T-cell (primary cell): ENCODE measurements around the gene ZNF792. TPM values are rescaled to one million over a fixed set of nuclear protein-coding genes. Genes with fewer than 3 reads are reported as not detected.
A peak's percentile ranks its signal among the peaks of the same experiment; 100 is the strongest.
"Not testable (repeated sequence)": the region's sequence is repeated elsewhere in the genome, so short reads cannot be mapped to it uniquely, and the experiment has no call there.

ENCODE experiments used
- ATAC-seq, 4 experiments: fragments of 200-7000 bp in 3 of 4; fragments of 150-1000 bp in 1 of 4; cut with Tn5 transposase; replicated peaks in 1 of 4; 1 replicate in 3 of 4; 2 replicates in 1 of 4; pipeline ENCODE4 v1.10.0; 2021; ENCODE audit warnings: moderate library complexity in 3 of 4, mild to moderate bottlenecking in 2 of 4, moderate number of reproducible peaks in 1 of 4
- CTCF ChIA-PET, 2 donors: fragments of 300-600 bp; sonication (Branson Sonifier 250); formaldehyde crosslinking; loops; one replicate each; lab custom pipeline; 2022; ENCODE audit warnings: antibody characterized with exemption in 2 of 2; lab: Charles Lee
- POLR2A ChIA-PET, 2 donors: fragments of 300-600 bp; sonication (Branson Sonifier 250); formaldehyde crosslinking; loops; one replicate each; lab custom pipeline; 2022; ENCODE audit warnings: antibody characterized with exemption in 2 of 2; lab: Charles Lee
- DNase-seq, 35 experiments: peaks; one replicate each; pipeline versions ENCODE4 v3.0.0 to v3.0.0-alpha.2; 2013 to 2023
- H3K27ac ChIP-seq: one replicate; pipeline ENCODE4 v1.5.1; 2013; ENCODE audit warnings: low read length
- H3K27me3 ChIP-seq, 2 experiments: replicated peaks in 1 of 2; 1 replicate in 1 of 2; 2 replicates in 1 of 2; pipeline versions ENCODE4 v1.6.1 to v1.7.0; 2013; ENCODE audit warnings: low read length in 1 of 2, mixed read lengths in 1 of 2; ENCODE audit not compliant: control insufficient read depth in 2 of 2, insufficient read depth in 2 of 2; ENCODE audit errors: extremely low read depth in 1 of 2
- H3K36me3 ChIP-seq, 2 donors: 1 replicate in 1 of 2; 2 replicates in 1 of 2; pipeline versions ENCODE4 v1.6.1 to v1.7.0; 2013; ENCODE audit warnings: low read length in 1 of 2; ENCODE audit not compliant: control insufficient read depth in 2 of 2, insufficient read depth in 1 of 2; ENCODE audit errors: extremely low read depth in 1 of 2
- H3K4me1 ChIP-seq, 2 experiments: 1 replicate in 1 of 2; 2 replicates in 1 of 2; pipeline versions ENCODE4 v1.6.1 to v1.7.0; 2013; ENCODE audit warnings: low read length in 2 of 2, mixed read lengths in 1 of 2; ENCODE audit not compliant: insufficient read depth in 2 of 2, control insufficient read depth in 1 of 2; ENCODE audit errors: extremely low read depth in 1 of 2
- H3K4me3 ChIP-seq, 2 donors: 1 replicate in 1 of 2; 2 replicates in 1 of 2; pipeline versions ENCODE4 v1.5.1 to v1.7.0; 2013; ENCODE audit warnings: mild to moderate bottlenecking in 2 of 2, low read length in 1 of 2, moderate library complexity in 1 of 2; ENCODE audit not compliant: control insufficient read depth in 1 of 2; ENCODE audit errors: extremely low read depth in 1 of 2
- H3K9me3 ChIP-seq: 2 replicates; pipeline ENCODE4 v1.7.0; 2013
- H3K27ac Mint-ChIP-seq, 2 donors: one replicate each; pipeline ENCODE4 v1.8.0; 2020 to 2021; ENCODE audit warnings: mild to moderate bottlenecking in 2 of 2, mixed read lengths in 2 of 2
- H3K27me3 Mint-ChIP-seq, 2 donors: one replicate each; pipeline ENCODE4 v1.8.0; 2021 to 2022; ENCODE audit warnings: mixed read lengths in 2 of 2
- H3K36me3 Mint-ChIP-seq: one replicate; pipeline ENCODE4 v1.8.0; 2021; ENCODE audit warnings: mixed read lengths
- H3K4me1 Mint-ChIP-seq, 3 donors: one replicate each; pipeline ENCODE4 v1.8.0; 2020 to 2022; ENCODE audit warnings: mixed read lengths in 3 of 3, mild to moderate bottlenecking in 1 of 3
- H3K4me3 Mint-ChIP-seq, 3 donors: one replicate each; pipeline ENCODE4 v1.8.0; 2020 to 2022; ENCODE audit warnings: mild to moderate bottlenecking in 3 of 3, mixed read lengths in 3 of 3, moderate library complexity in 3 of 3
- H3K9me3 Mint-ChIP-seq, 3 donors: one replicate each; pipeline ENCODE4 v1.8.0; 2020 to 2022; ENCODE audit warnings: mixed read lengths in 3 of 3
- WGBS: methylation state at CpG from one replicate; pipeline ENCODE4 v1.1.5; 2013; ENCODE audit warnings: missing lambda C conversion rate; ENCODE audit not compliant: insufficient coverage; 5-methylcytosine and 5-hydroxymethylcytosine counted together
- total RNA-seq, 35 experiments: library from RNA in 6 of 35; stranded (reverse) in 6 of 35; fragments of 120-200 nt in 1 of 35; gene quantifications; one replicate each; pipeline versions ENCODE4 v1.2.1 to v1.2.4 and lab custom pipeline; 2013 to 2026

ZNF792 gene
- total RNA-seq, 5 donors from 2014 or later (not counting 1 experiment from before 2014, with no cell fraction given) = 14.1 to 29.0 (median 26.8) TPM

GRCh38 chr19:35009424-35010415 lies 45.7 kb upstream of the ZNF792 start:
- no peaks in the 10 kb centered on the region for H3K27me3 Mint-ChIP-seq
- Histone ChIP-seq H3K36me3 (peaks cover 22 to 54% of the 10 kb centered on the region in 2 donors), H3K4me1 (peaks cover 23 to 70% of the 10 kb centered on the region in 2 experiments), H3K9me3 (no peaks in the 10 kb centered on the region), H3K27ac (peak overlapping the region; percentile 82), H3K27me3 (no peaks in the 10 kb centered on the region), H3K4me3 (no peak overlapping the region)
- 95% methylated on average over 30 of the region's 36 CpGs for WGBS
- H3K9me3 Mint-ChIP-seq = no peaks in the 10 kb centered on the region
- H3K4me1 Mint-ChIP-seq = peaks cover 68 to 74% (median 74%) of the 10 kb centered on the region in 3 donors
- POLR2A ChIA-PET = no interaction called here
- no peak for ATAC-seq
- no peak for DNase-seq
- no peak overlapping the region for H3K4me3 Mint-ChIP-seq
- peak overlapping the region; percentile 94 to 100 for H3K27ac Mint-ChIP-seq
- CTCF ChIA-PET = no interaction called here
- peaks cover 34% of the 10 kb centered on the region for H3K36me3 Mint-ChIP-seq

GRCh38 chr19:35008891-35009341 lies 44.9 kb upstream of the ZNF792 start:
- no peak for ATAC-seq
- peaks cover 22 to 54% of the 10 kb centered on the region in 2 donors for H3K36me3 ChIP-seq
- no peaks in the 10 kb centered on the region for H3K27me3 ChIP-seq
- H3K4me1 ChIP-seq = peaks cover 19 to 70% of the 10 kb centered on the region in 2 experiments
- ChIA-PET CTCF (no interaction called here), POLR2A (no interaction called here)
- no peak overlapping the region for H3K4me3 Mint-ChIP-seq
- H3K4me3 ChIP-seq = no peak overlapping the region
- H3K4me1 Mint-ChIP-seq = peaks cover 68 to 74% (median 73%) of the 10 kb centered on the region in 3 donors
- 100% methylated on average over 2 of the region's 12 CpGs for WGBS
- H3K9me3 Mint-ChIP-seq = no peaks in the 10 kb centered on the region
- H3K27ac Mint-ChIP-seq = peak overlapping the region in 1 of 2 donors; percentile 86
- no peak overlapping the region for H3K27ac ChIP-seq
- no peak for DNase-seq
- H3K36me3 Mint-ChIP-seq = peaks cover 32% of the 10 kb centered on the region
- H3K9me3 ChIP-seq = no peaks in the 10 kb centered on the region
- H3K27me3 Mint-ChIP-seq = no peaks in the 10 kb centered on the region

GRCh38 chr19:35007427-35007826 lies 43.4 kb upstream of the ZNF792 start:
- H3K27me3 ChIP-seq, H3K9me3 Mint-ChIP-seq, H3K27me3 Mint-ChIP-seq, H3K4me3 ChIP-seq, H3K9me3 ChIP-seq, ATAC-seq, H3K4me3 Mint-ChIP-seq, H3K27ac ChIP-seq, DNase-seq: not testable (repeated sequence)
- Mint-ChIP-seq H3K36me3 (peaks cover 32% of the 10 kb centered on the region), H3K4me1 (peaks cover 68 to 74% (median 73%) of the 10 kb centered on the region in 3 donors), H3K27ac (peak overlapping the region in 1 of 2 donors; percentile 77)
- ChIA-PET POLR2A (interaction anchor here in 1 of 2 donors (0.6 kb wide), 1 partner anchor 123 kb away, joined by 3 read pairs; no protein-coding TSS in a partner anchor), CTCF (interaction anchor here in 1 of 2 donors (0.6 kb wide), 1 partner anchor 323 kb away, joined by 3 read pairs; no protein-coding TSS in a partner anchor)
- H3K36me3 ChIP-seq = peaks cover 22 to 52% of the 10 kb centered on the region in 2 donors
- WGBS = no CpG with 5 or more reads among the region's 8 CpGs
- peaks cover 12 to 70% of the 10 kb centered on the region in 2 experiments for H3K4me1 ChIP-seq

GRCh38 chr19:35006999-35007365 lies 43.0 kb upstream of the ZNF792 start:
- DNase-seq = no peak
- no peaks in the 10 kb centered on the region for H3K9me3 ChIP-seq
- Mint-ChIP-seq H3K4me3 (peak overlapping the region in 1 of 3 donors; percentile 4), H3K9me3 (no peaks in the 10 kb centered on the region), H3K27ac (peak overlapping the region; percentile 56 to 77), H3K36me3 (peaks cover 32% of the 10 kb centered on the region), H3K27me3 (no peaks in the 10 kb centered on the region), H3K4me1 (peaks cover 68 to 74% (median 73%) of the 10 kb centered on the region in 3 donors)
- H3K4me1 ChIP-seq = peaks cover 11 to 70% of the 10 kb centered on the region in 2 experiments
- no peak overlapping the region for H3K4me3 ChIP-seq
- CTCF ChIA-PET = no interaction called here
- no peaks in the 10 kb centered on the region for H3K27me3 ChIP-seq
- H3K36me3 ChIP-seq = peaks cover 19 to 48% of the 10 kb centered on the region in 2 donors
- 98% methylated on average over 5 of the region's 5 CpGs for WGBS
- no peak overlapping the region for H3K27ac ChIP-seq
- POLR2A ChIA-PET = no interaction called here
- ATAC-seq = no peak

GRCh38 chr19:35006342-35006998 lies 42.4 kb upstream of the ZNF792 start:
- Mint-ChIP-seq H3K4me3 (peak overlapping the region in 1 of 3 donors; percentile 4), H3K36me3 (peaks cover 32% of the 10 kb centered on the region), H3K27me3 (no peaks in the 10 kb centered on the region), H3K27ac (peak overlapping the region; percentile 56 to 77), H3K9me3 (no peaks in the 10 kb centered on the region), H3K4me1 (peaks cover 68 to 73% (median 72%) of the 10 kb centered on the region in 3 donors)
- no peaks in the 10 kb centered on the region for H3K9me3 ChIP-seq
- peaks cover 16 to 43% of the 10 kb centered on the region in 2 donors for H3K36me3 ChIP-seq
- H3K4me3 ChIP-seq = no peak overlapping the region
- no peak overlapping the region for H3K27ac ChIP-seq
- DNase-seq = no peak
- ChIA-PET POLR2A (no interaction called here), CTCF (no interaction called here)
- no peaks in the 10 kb centered on the region for H3K27me3 ChIP-seq
- 96% methylated on average over 13 of the region's 15 CpGs for whole genome bisulfite sequencing
- H3K4me1 ChIP-seq = peaks cover 11 to 70% of the 10 kb centered on the region in 2 experiments
- ATAC-seq = no peak

GRCh38 chr19:35006007-35006341 lies 41.9 kb upstream of the ZNF792 start:
- Mint-ChIP-seq H3K27ac (peak overlapping the region in 1 of 2 donors; percentile 77), H3K4me1 (peaks cover 67 to 73% (median 67%) of the 10 kb centered on the region in 3 donors), H3K36me3 (peaks cover 28% of the 10 kb centered on the region)
- ATAC-seq, H3K27me3 Mint-ChIP-seq, DNase-seq, H3K4me3 Mint-ChIP-seq, H3K27ac ChIP-seq, H3K4me3 ChIP-seq, H3K9me3 Mint-ChIP-seq, H3K27me3 ChIP-seq, POLR2A ChIA-PET, H3K9me3 ChIP-seq: not testable (repeated sequence)
- peaks cover 13 to 41% of the 10 kb centered on the region in 2 donors for H3K36me3 ChIP-seq
- WGBS = 100% methylated on average over 5 of the region's 6 CpGs
- CTCF ChIA-PET = interaction anchor here in 1 of 2 donors (0.5 kb wide), 1 partner anchor 7 kb away, joined by 4 read pairs; no protein-coding TSS in a partner anchor
- H3K4me1 ChIP-seq = peaks cover 11 to 70% of the 10 kb centered on the region in 2 experiments
